SK-N-SH (cell line): ENCODE measurements around the gene ZEB1. TPM values are rescaled to one million over a fixed set of nuclear protein-coding genes. Genes with fewer than 3 reads are reported as not detected.

Experiments
- CTCF ChIA-PET: fragments of 300-600, 350-600 bp; formaldehyde crosslinking; extraction: SDS; loops from one replicate; lab custom pipeline; 2021; lab: Yijun Ruan, JAX
- POLR2A ChIA-PET: fragments of 350-600 bp; sonication (Branson Sonifier 250); formaldehyde crosslinking; extraction: SDS; loops from one replicate; lab custom pipeline; 2020; ENCODE audit warnings: antibody characterized with exemption, inconsistent platforms; lab: Yijun Ruan, JAX
- DNase-seq: peaks from one replicate; pipeline ENCODE4 v3.0.0; 2012
- H2AFZ ChIP-seq: fragments of 200-600 bp; sonication (generic); 2 replicates; pipeline ENCODE4 v1.8.1; 2016; ENCODE audit warnings: antibody characterized with exemption, mild to moderate bottlenecking, low read depth
- H3F3A ChIP-seq: fragments of 200-600 bp; sonication (generic); replicated peaks from 2 replicates; pipeline ENCODE3; 2016; ENCODE audit warnings: antibody characterized with exemption, mild to moderate bottlenecking; ENCODE audit not compliant: insufficient read depth
- H3K27ac ChIP-seq, 2 experiments: fragments of 200-500 bp in 1 of 2; fragments of 200-600 bp in 1 of 2; sonication (Bioruptor generic) in 1 of 2; sonication (generic), shearing (Covaris generic) in 1 of 2; 2 replicates each; pipeline versions ENCODE4 v1.5.1 to v1.6.1; 2014 to 2016; ENCODE audit warnings: low read depth in 2 of 2, inconsistent platforms in 1 of 2, low read length in 1 of 2, mild to moderate bottlenecking in 1 of 2, mixed read lengths in 1 of 2
- H3K27me3 ChIP-seq: fragments of 200-600 bp; sonication (generic), shearing (Covaris generic); 2 replicates; pipeline ENCODE4 v1.6.1; 2016; ENCODE audit warnings: mixed run types; ENCODE audit not compliant: insufficient read depth
- H3K36me3 ChIP-seq, 2 experiments: fragments of 200-500 bp in 1 of 2; fragments of 200-600 bp in 1 of 2; sonication (Bioruptor generic) in 1 of 2; sonication (generic) in 1 of 2; replicated peaks in 1 of 2; 2 replicates each; pipeline versions ENCODE3 to v1.5.1; 2014 to 2016; ENCODE audit warnings: low read length in 1 of 2, mild to moderate bottlenecking in 1 of 2; ENCODE audit not compliant: insufficient read depth in 2 of 2, control insufficient read depth in 1 of 2
- H3K4me1 ChIP-seq, 2 experiments: fragments of 200-500 bp in 1 of 2; fragments of 200-600 bp in 1 of 2; sonication (Bioruptor generic) in 1 of 2; sonication (generic), shearing (Covaris generic) in 1 of 2; 2 replicates each; pipeline versions ENCODE4 v1.5.1 to v1.6.1; 2014 to 2016; ENCODE audit warnings: low read depth in 1 of 2, low read length in 1 of 2, mixed run types in 1 of 2; ENCODE audit not compliant: insufficient read depth in 2 of 2, control insufficient read depth in 1 of 2
- H3K4me2 ChIP-seq: fragments of 200-600 bp; sonication (generic), shearing (Covaris generic); 2 replicates; pipeline ENCODE4 v1.6.1; 2017; ENCODE audit warnings: mixed run types
- H3K4me3 ChIP-seq, 2 experiments: fragments of 200-500 bp in 1 of 2; fragments of 200-600 bp in 1 of 2; sonication (Bioruptor generic) in 1 of 2; sonication (generic), shearing (Covaris generic) in 1 of 2; 2 replicates each; pipeline versions ENCODE4 v1.5.1 to v1.8.1; 2014 to 2016; ENCODE audit warnings: low read depth in 2 of 2, inconsistent platforms in 1 of 2, low read length in 1 of 2, mild to moderate bottlenecking in 1 of 2, mixed read lengths in 1 of 2, moderate library complexity in 1 of 2
- H3K79me2 ChIP-seq: fragments of 200-600 bp; sonication (generic); 2 replicates; pipeline ENCODE4 v1.8.1; 2017; ENCODE audit warnings: mild to moderate bottlenecking; ENCODE audit not compliant: insufficient read depth
- H3K9ac ChIP-seq: fragments of 200-600 bp; sonication (generic); 2 replicates; pipeline ENCODE4 v1.6.1; 2017; ENCODE audit warnings: mixed run types
- H3K9me2 ChIP-seq: fragments of 200-600 bp; sonication (generic); 2 replicates; pipeline ENCODE4 v1.6.1; 2017; ENCODE audit warnings: mixed run types
- H3K9me3 ChIP-seq: fragments of 200-600 bp; sonication (generic); 2 replicates; pipeline ENCODE4 v1.6.1; 2017; ENCODE audit warnings: mixed run types, mild to moderate bottlenecking, moderate library complexity
- H4K20me1 ChIP-seq: fragments of 200-600 bp; sonication (generic); 2 replicates; pipeline ENCODE4 v1.6.1; 2017; ENCODE audit warnings: mild to moderate bottlenecking, mixed run types; ENCODE audit not compliant: insufficient read depth
- MEF2A ChIP-seq: IDR thresholded peaks from 2 replicates; pipeline ENCODE4 v1.4.0; 2012; ENCODE audit warnings: low read depth, borderline replicate concordance
- RCOR1 ChIP-seq: fragments of 150-350 bp; IDR thresholded peaks from 2 replicates; pipeline ENCODE4 v1.6.1; 2017; ENCODE audit warnings: antibody characterized with exemption, low read length
- TAF1 ChIP-seq: IDR thresholded peaks from 2 replicates; pipeline ENCODE4 v1.6.1; 2012; ENCODE audit warnings: low read depth, mild to moderate bottlenecking, low read length, moderate library complexity, borderline replicate concordance
- TEAD4 ChIP-seq: IDR thresholded peaks from 2 replicates; pipeline ENCODE4 v1.4.0; 2012; ENCODE audit warnings: mild to moderate bottlenecking, borderline replicate concordance; ENCODE audit not compliant: insufficient read depth
- WGBS: methylation state at CpG from one replicate; pipeline ENCODE4 v1.1.6; 2017; ENCODE audit warnings: low lambda C conversion rate; 5-methylcytosine and 5-hydroxymethylcytosine counted together
- polyA plus RNA-seq, 3 experiments: library from polyadenylated mRNA; depleted of rRNA; stranded (reverse); fragments of >200 nt; gene quantifications; 2 replicates each; pipeline ENCODE4 v1.2.3, GENCODE V29; 2012
- small RNA-seq, 7 experiments: library from RNA; depleted of rRNA; stranded (forward); fragments of <200 nt; gene quantifications; one replicate each; pipeline ENCODE3, GENCODE V24; 2012

The ZEB1 gene
- polyA plus RNA-seq, 1 of the 3 experiments (the other 2 are of a cell fraction) = 5.4 TPM

DNA sequence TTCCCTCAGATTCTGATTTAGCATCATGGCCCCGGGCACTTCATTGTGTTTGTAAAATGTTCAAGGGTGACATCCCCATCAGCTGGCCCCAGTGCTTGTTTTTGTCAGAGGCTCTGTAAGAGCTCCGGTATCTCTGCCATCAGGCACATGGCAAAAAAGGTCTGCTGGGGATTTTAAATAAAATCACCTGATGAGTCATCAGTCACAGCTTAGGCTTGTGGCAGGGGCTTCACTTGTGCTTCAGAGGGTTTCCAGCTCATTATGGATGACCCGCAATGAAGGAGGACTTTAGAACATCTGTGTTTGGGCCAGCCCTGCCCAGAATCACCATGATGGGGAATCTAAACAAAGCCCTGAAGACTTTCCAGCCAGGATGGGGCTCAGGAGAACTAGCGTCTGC, 259.9 kb downstream of the ZEB1 start:
- WGBS = 80% methylated on average over 4 of the region's 4 CpGs
- no peaks in the 10 kb centered on the region for H3F3A ChIP-seq
- no peak overlapping the region for H3K4me2 ChIP-seq
- CTCF ChIA-PET = interaction anchor here (1.1 kb wide), 1 partner anchor 18 kb away, joined by 3 read pairs; no protein-coding TSS in a partner anchor
- H3K27me3 ChIP-seq = no peaks in the 10 kb centered on the region
- no peaks in the 10 kb centered on the region for H4K20me1 ChIP-seq
- no peak overlapping the region for H2AFZ ChIP-seq
- H3K9ac ChIP-seq = no peak overlapping the region
- no peaks in the 10 kb centered on the region for H3K9me3 ChIP-seq
- peaks cover 0 to 25% of the 10 kb centered on the region in 2 experiments; a peak in 2 of 4 replicates for H3K4me1 ChIP-seq
- no peaks in the 10 kb centered on the region for H3K36me3 ChIP-seq
- no peak for DNase-seq
- no peak overlapping the region for H3K4me3 ChIP-seq
- TF ChIP-seq TEAD4 = no peak
- no peak for TF ChIP-seq TAF1
- TF ChIP-seq MEF2A = no peak
- TF ChIP-seq RCOR1 = no peak
- TF ChIP-seq, all 33 proteins: peak for 0
- no peaks in the 10 kb centered on the region for H3K9me2 ChIP-seq
- POLR2A ChIA-PET = no interaction called here
- H3K27ac ChIP-seq = no peak overlapping the region
- no peaks in the 10 kb centered on the region for H3K79me2 ChIP-seq

Small RNA genes within 50 kb of the gene (small RNA-seq; reads per million reads assigned to genes)
- gene SPTLC1P1 = 0 reads per million in 7 experiments
